Right renal cortex interstitium (tissue), 3 donors: Measurements from ENCODE around the gene MAGEB18. TPM values are rescaled to one million over a fixed set of nuclear protein-coding genes. Genes with fewer than 3 reads are reported as not detected.

Experiments used
- DNase-seq, 3 donors: peaks; one replicate each; pipeline ENCODE4 v3.0.0-alpha.2; 2013; ENCODE audit warnings: low read depth in 3 of 3, low spot score in 2 of 3
- polyA plus RNA-seq, 3 donors: library from polyadenylated mRNA; unstranded; fragments of 120-200 nt; gene quantifications; one replicate each; pipeline ENCODE4 v1.2.1, GENCODE V29; 2013; ENCODE audit not compliant: insufficient read length in 3 of 3

The MAGEB18 gene
- not detected for polyA plus RNA-seq

DNA sequence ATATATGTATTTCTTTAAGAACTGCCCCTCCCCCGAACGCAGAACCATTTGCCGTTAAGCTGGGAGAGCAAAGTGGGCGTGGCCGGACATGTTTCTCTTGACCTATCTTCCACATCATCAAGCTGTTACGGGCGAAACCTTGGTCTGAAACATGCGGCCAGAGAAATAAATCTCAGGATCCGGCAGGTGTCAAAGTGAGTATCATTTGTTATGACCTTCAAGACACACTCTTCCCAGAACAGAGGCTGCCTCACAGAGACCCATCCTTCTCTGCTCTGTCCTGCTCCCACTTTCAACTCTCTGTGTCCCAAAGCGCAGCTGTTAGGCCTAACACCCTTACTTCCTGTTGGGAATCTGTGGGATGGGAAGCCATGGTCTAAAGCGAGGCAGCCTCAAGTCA lies at the start of gene MAGEB18:
Gene MAGEB18, plus strand, starts transcription at position 70 of the 400 bp plus-strand sequence. CDS start 643 bp downstream, outside the sequence.
- DNase-seq: no peak

DNA sequence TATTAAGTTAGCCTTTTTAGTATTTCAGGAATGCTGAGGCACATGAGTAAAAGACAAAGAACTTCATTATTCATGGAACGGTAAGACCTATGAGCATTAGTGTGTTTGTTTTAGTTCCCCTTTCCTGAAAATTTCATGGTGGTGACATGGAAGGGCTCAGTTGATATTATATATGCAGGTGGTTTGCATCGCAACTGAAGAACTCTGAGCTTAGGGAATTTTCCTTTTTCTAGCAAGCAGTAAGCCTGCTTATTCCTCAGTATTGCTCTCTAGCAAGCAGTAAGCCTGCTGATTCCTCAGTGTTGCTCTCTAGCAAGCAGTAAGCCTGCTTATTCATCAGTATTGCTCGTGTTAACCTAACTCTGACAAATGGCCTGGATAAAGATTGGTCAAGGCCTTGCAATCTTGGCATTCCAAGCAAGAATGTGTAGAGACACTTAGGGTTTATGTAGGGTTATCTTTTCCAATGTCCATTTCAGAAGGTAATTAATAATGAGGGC lies 37.7 kb upstream of the MAGEB18 start:
- no peak for DNase-seq

DNA sequence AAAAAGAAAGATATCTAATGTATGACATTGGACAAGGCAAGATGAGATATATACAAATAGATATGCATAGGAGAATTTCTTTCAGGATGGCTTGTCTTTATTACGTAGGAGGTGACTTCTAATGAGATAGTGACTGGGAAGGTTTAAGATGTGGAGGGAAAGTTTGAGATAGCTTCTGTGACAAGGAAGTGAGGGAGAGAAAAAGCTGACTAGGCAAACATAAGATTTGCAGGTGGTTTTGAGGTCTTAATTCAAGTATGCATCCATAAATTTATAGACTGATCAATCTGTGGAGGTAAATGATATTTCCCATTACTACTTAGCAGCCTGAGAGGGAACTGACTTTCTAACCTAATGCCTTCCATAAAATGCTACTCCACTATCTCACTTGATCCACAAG lies 29.0 kb upstream of the MAGEB18 start:
- DNase-seq: no peak

DNA sequence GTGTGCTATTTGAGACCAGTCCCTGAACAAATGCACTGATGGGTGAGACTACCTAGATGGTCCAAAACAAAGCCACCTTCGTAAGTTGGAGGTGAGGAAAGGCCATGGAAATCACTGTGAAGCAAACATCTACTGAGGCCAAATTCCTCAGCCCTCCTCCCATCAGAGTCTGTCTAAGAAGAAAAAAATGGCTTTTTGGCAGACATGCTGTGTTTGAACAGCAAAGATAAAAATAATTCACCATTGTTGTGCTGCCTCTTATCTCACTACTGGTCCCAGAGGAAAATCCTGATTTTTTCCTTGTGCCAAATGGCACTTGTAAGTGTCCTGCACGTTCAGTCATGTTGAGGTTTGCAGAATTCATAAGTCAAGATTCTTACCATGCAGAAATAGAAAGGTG lies 7.9 kb downstream of the MAGEB18 start:
- DNase-seq: no peak

DNA sequence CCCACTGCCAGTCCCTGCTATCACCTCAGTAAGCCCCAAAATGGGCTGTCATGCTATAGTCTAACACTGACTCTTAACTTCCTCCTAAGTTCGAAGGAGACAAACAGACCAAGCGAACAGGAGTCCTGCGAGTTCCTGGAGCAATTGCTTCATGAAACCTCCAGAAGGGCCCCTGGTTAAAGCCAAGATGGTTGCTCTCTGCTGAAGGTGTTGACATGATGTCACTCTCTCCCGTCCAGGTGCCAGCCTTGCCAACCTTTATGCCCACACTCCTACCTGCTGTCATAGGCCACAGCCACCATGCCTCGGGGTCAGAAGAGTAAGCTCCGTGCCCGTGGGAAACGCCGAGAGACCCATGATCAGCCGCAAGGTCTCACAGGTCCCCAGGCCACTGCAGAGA lies 22.2 kb downstream of the MAGEB18 start, which contains the start of gene MAGEB6B:
Gene MAGEB6B, plus strand, starts transcription at position 301 of the 400 bp plus-strand sequence. Its CDS starts 0 bp downstream, at position 301.
- DNase-seq: no peak

Other genes starting within 250 kb of the MAGEB18 start
- gene MAGEB6B, start 22.3 kb downstream of the MAGEB18 start, polyA plus RNA-seq: not detected
- gene MAGEB6, start 54.1 kb downstream of the MAGEB18 start, polyA plus RNA-seq: not detected
- not detected for gene MAGEB5, start 77.8 kb downstream of the MAGEB18 start, polyA plus RNA-seq